NB4 (cell line): ENCODE data around the gene GSC2.

Experiments
- DNase-seq: peaks from one replicate; pipeline ENCODE4 v3.0.0; 2010; ENCODE audit warnings: low read depth
- H3K4me3 ChIP-seq: one replicate; pipeline ENCODE4 v1.5.1; 2011; ENCODE audit warnings: mild to moderate bottlenecking, low read depth, low read length, moderate library complexity
- MYC ChIP-seq: IDR thresholded peaks from 2 replicates; pipeline ENCODE4 v1.6.1; 2011; ENCODE audit warnings: low read depth, low read length
- POLR2A ChIP-seq: IDR thresholded peaks from 2 replicates; pipeline ENCODE4 v1.6.1; 2011; ENCODE audit warnings: mild to moderate bottlenecking; ENCODE audit not compliant: insufficient read length; ENCODE audit errors: extremely low read depth
- TF ChIP-seq, protein P1 (sequence below): IDR thresholded peaks from 2 replicates; pipeline ENCODE4 v1.6.1; 2011; ENCODE audit warnings: low read depth, low read length
- TF ChIP-seq, protein P2 (sequence below): IDR thresholded peaks from one replicate; pipeline ENCODE4 v1.5.1; 2012; ENCODE audit warnings: low read depth, low read length

GSC2 gene

DNA sequence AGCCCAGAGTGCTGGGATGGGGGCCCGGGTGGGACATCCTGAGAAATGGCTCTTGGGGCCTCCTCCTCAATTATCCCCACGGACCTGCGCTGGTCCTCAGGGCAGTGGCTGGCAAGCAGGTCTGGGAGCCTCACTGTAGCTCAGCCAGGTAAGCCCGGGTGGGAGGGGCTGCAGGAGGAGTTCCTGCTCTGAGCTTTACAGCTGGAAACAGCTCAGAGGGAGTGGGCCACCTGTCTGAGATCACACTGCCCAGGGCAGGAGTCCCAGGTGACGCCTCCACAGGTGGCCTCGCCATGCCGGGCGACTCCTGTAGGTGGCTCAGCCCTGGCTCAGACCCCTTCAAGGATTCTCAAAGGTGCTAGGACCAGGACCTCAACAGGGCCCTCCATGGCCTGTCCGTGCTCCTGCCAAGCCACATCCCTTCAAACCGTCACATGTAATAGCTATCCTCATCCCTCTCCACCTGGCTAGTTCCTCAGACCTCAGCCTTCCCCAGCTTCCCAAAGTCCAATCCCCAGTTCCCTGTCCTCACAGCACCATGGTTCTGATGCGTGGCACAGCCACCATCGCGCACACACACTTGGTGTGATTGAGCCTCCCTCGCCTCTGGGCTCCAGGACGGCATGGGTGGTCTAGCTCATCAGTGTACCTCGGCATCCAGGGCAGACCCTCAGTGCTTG, 22.6 kb downstream of the GSC2 start:
- DNase-seq, result no peak
- TF ChIP-seq MYC (no peak), POLR2A (no peak)
- TF ChIP-seq, protein P1, sequence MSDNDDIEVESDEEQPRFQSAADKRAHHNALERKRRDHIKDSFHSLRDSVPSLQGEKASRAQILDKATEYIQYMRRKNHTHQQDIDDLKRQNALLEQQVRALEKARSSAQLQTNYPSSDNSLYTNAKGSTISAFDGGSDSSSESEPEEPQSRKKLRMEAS, result no peak
- TF ChIP-seq, protein P2, sequence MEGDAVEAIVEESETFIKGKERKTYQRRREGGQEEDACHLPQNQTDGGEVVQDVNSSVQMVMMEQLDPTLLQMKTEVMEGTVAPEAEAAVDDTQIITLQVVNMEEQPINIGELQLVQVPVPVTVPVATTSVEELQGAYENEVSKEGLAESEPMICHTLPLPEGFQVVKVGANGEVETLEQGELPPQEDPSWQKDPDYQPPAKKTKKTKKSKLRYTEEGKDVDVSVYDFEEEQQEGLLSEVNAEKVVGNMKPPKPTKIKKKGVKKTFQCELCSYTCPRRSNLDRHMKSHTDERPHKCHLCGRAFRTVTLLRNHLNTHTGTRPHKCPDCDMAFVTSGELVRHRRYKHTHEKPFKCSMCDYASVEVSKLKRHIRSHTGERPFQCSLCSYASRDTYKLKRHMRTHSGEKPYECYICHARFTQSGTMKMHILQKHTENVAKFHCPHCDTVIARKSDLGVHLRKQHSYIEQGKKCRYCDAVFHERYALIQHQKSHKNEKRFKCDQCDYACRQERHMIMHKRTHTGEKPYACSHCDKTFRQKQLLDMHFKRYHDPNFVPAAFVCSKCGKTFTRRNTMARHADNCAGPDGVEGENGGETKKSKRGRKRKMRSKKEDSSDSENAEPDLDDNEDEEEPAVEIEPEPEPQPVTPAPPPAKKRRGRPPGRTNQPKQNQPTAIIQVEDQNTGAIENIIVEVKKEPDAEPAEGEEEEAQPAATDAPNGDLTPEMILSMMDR, result no peak
- no peak overlapping the region for H3K4me3 ChIP-seq

DNA sequence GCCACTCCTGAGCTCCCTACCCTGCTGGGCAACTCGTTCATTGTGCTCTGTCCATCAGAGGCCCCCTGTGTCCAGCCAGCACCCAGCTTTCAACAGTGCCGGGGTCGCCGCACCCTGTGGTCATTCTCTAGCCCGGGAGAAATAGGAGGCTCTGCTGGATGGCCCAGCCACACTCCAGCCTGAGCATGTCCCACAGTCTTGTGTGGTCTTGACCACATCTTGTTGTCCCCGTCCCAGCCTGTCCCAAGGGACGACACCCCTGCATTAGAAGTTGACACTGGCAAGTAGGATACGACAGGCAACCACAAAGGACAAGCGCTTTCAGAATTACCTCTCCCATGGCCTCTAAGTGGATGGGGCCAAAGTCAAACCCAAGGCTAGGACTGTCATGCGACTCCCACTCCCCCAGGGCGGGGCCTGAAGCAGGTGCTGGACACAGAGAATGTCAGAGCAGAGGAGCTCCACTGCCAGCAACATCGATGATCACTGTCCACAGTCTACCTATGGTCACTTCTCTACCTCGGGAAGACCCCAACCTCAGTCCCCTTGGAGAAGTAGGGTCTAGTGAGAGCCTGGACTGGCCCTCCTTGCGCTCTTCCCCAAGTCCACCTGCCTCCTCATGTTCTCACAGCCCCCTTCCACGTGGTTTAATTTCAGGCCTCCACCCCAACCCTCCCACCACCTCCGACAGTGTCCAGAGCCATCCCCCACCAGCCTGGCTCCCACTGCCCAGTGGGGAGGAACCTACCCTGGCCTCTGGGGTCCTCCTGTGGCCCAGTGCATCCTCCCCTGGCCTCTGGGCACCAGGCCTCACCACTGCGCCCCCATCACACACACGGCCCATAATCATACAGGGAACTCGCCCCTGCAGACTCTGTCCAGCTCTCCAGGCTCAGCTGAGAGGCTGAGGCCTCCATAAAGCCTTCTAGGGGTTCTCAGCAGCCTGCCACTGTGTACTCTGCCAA, 23.5 kb downstream of the GSC2 start:
- DNase-seq, result no peak
- TF ChIP-seq, protein P2, result no peak
- H3K4me3 ChIP-seq, result no peak overlapping the region

DNA sequence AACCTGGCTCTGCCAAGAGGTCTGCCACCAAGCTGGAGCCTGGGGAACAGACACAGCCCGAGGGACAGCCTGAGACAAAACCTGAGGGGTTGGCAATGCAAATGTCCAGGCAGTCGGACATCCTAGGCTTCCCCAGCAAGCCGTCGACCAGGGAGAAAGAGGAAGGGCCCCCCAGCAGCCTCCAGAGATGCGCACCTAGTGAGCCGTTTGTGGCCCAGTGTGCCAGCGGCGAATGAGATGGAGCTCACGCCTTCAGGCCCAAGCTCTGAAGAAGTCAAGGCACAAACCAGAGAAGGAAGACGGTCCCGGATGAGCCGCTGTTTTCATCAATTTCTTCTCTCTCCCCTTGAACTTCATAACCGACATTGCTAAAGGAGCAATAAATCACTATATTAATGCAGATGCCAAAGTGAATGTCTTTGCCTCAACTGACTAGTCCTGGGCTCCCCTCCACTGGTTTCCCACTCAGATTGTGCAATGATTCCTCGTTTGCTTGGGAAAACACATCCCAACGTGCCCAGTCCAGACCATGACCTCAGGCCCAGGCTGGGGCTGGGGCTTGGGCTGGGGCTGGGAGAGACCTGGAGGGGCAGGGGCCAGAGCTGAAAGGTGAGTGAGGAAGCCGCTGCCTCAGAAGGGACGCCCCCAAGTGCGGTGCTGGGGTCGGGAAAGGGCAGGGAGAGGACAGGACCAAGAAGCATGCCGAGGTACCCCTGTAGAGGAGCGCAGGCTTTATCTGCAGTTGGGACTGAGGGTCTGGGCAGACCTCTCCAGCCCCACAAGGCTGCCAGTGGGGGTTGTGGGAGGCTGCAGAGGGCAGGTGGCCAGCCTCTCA, 24.4 kb downstream of the GSC2 start:
- DNase-seq, result no peak
- no peak overlapping the region for H3K4me3 ChIP-seq
- TF ChIP-seq POLR2A (no peak), MYC (no peak)
- TF ChIP-seq, protein P1, result no peak

DNA sequence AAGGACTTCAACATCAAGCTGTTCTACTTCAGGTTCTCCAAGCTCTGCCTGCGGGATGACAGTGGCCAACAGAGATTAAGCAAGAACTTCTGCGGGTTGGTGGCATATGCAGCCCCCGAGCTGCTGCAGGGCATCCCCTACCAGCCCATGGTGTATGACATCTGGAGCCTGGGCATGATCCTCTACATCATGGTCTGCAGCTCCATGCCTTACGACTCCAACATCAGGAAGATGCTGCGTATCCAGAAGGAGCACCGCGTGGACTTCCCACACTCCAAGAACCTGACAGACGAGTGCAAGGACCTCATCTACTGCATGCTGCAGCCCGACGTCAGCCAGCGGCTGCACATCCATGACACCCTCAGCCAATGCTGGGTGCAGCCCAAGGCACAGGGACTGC, 25.1 kb downstream of the GSC2 start:
- TF ChIP-seq POLR2A (no peak), MYC (no peak)
- TF ChIP-seq, protein P1, result no peak
- TF ChIP-seq, protein P2, result no peak
- DNase-seq, result no peak
- H3K4me3 ChIP-seq, result no peak overlapping the region

DNA sequence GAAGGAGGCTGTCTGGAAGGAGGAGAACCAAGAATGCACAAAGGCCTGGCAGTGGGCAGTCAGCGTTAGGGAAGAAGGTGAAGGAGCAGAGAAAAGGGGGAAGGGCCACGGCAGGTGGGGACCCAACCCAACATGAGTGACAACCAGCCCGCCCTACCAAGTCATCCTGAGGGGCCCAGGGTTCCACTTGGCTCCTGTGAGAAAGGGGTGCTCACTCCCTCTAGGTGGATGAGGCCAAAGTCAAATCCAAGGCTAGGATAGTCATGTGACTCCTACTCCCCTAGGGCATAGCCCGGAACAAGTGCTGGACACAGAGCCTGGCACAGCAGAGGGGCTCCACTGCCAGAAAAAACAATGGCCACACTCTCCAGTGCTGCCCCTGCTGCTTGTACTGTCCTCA, 25.7 kb downstream of the GSC2 start:
- no peak overlapping the region for H3K4me3 ChIP-seq
- TF ChIP-seq, protein P2, result no peak
- no peak for TF ChIP-seq POLR2A
- TF ChIP-seq MYC, result no peak
- TF ChIP-seq, protein P1, result no peak

DNA sequence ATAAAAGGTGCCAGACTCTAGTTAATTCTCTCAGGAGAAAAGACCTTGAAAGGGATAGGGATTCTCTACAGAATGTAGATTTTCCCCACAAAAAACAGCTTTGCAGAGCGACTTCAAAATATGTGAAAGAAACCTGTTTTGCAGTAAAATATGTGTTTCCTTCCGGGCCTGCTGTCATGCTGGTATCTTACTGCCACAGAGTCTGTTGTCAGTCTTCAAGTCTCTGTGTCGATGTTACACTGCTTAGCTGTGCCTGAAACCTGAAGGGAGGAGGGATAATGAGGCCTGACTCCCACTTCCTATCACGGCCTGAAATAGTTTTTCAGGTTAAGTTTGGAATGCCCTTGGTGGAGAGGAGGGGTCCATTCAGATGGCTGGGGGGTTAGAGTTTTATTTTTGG, 26.2 kb downstream of the GSC2 start:
- TF ChIP-seq MYC, result no peak
- no peak for TF ChIP-seq POLR2A
- TF ChIP-seq, protein P1, result no peak
- TF ChIP-seq, protein P2, result no peak
- no peak for DNase-seq
- H3K4me3 ChIP-seq, result no peak overlapping the region

More for the DNA sequence above, 25.7 kb downstream of the GSC2 start:
- DNase-seq, result no peak
